Kidney tubule cell (primary cell): ENCODE data around the gene IL10RA.
"Not testable (repeated sequence)": the region's sequence is repeated elsewhere in the genome, so short reads cannot be mapped to it uniquely, and the experiment has no call there.

Experiments
- DNase-seq: peaks from one replicate; pipeline ENCODE4 v3.0.0-alpha.2; 2018; ENCODE audit warnings: low spot score

Gene IL10RA

GRCh38 chr11:117985953-117986887 is at the start of gene IL10RA:
Gene IL10RA, plus strand, starts transcription at chr11:117986394. Its CDS starts 74 bp downstream, at chr11:117986468.
- DNase-seq = peak; percentile 84

GRCh38 chr11:117936973-117937372 is 49.2 kb upstream of the IL10RA start:
- DNase-seq = no peak

- no peak for DNase-seq
Measured at GRCh38 chr11:117940736-117941135, 45.5 kb upstream of the IL10RA start.

- peak; percentile 66 for DNase-seq
Measured at GRCh38 chr11:117941163-117941707, 45.0 kb upstream of the IL10RA start.

- no peak for DNase-seq
Measured at GRCh38 chr11:117941976-117942654, 44.1 kb upstream of the IL10RA start.

GRCh38 chr11:117944554-117944953 is 41.6 kb upstream of the IL10RA start:
- peak; percentile 22 for DNase-seq

GRCh38 chr11:117945047-117945810 is 41.0 kb upstream of the IL10RA start:
- DNase-seq = no peak

- peak; percentile 28 for DNase-seq
Measured at GRCh38 chr11:117946156-117946841, 39.9 kb upstream of the IL10RA start.

GRCh38 chr11:117946842-117947526 is 39.2 kb upstream of the IL10RA start:
- DNase-seq = peak; percentile 98

GRCh38 chr11:117947751-117948150 is 38.4 kb upstream of the IL10RA start:
- DNase-seq = not testable (repeated sequence)

- DNase-seq = not testable (repeated sequence)
Measured at GRCh38 chr11:117948466-117948865, 37.7 kb upstream of the IL10RA start.

GRCh38 chr11:117949062-117949461 is 37.1 kb upstream of the IL10RA start:
- DNase-seq = no peak

- no peak for DNase-seq
Measured at GRCh38 chr11:117950301-117950700, 35.9 kb upstream of the IL10RA start.

GRCh38 chr11:117950993-117951961 is 34.9 kb upstream of the IL10RA start:
- no peak for DNase-seq

GRCh38 chr11:117953024-117953671 is 33.0 kb upstream of the IL10RA start:
- DNase-seq = no peak

- DNase-seq = no peak
Measured at GRCh38 chr11:117958949-117959348, 27.2 kb upstream of the IL10RA start.

GRCh38 chr11:117959438-117960149 is 26.6 kb upstream of the IL10RA start:
- DNase-seq = no peak

GRCh38 chr11:117960406-117960805 is 25.8 kb upstream of the IL10RA start:
- no peak for DNase-seq
